ENCODE data around the gene ZC3HAV1. TPM values are rescaled to one million over a fixed set of nuclear protein-coding genes. Genes with fewer than 3 reads are reported as not detected.
A peak's percentile ranks its signal among the peaks of the same experiment; 100 is the strongest.

ZC3HAV1 gene
- total RNA-seq, 1 experiment from 2014 or later = 38.0 TPM

GRCh38 chr7:139068544-139069399 is 40.7 kb downstream of the ZC3HAV1 start:
- no peaks in the 10 kb centered on the region for H3K4me1 Mint-ChIP-seq
- CTCF ChIA-PET = interaction anchor here (0.6 kb wide), 1 partner anchor 28 kb away, joined by 4 read pairs; no protein-coding TSS in a partner anchor
- POLR2A ChIA-PET = interaction anchor here (0.6 kb wide), 1 partner anchor 23 kb away, joined by 3 read pairs; no protein-coding TSS in a partner anchor
- no peaks in the 10 kb centered on the region for H3K27me3 Mint-ChIP-seq (ENCODE audit: low read depth)
- no peak for DNase-seq (ENCODE audit: low spot score)
- H3K27ac Mint-ChIP-seq = no peak overlapping the region
- no peak overlapping the region for H3K4me3 Mint-ChIP-seq
- H3K36me3 Mint-ChIP-seq = peaks cover 77% of the 10 kb centered on the region
- H3K9me3 Mint-ChIP-seq = peaks cover 10% of the 10 kb centered on the region
- ATAC-seq = no peak
- no peak for TF ChIP-seq ZNF219 (CRISPR knock-in tag; IDR thresholded peaks at IDR 0.05; ENCODE audit: borderline replicate concordance)
- TF ChIP-seq SP1 (CRISPR knock-in tag; conservative IDR thresholded peaks at IDR 0.05) = no peak
- TF ChIP-seq ZBTB21 (CRISPR knock-in tag; IDR thresholded peaks at IDR 0.05; ENCODE audit: borderline replicate concordance) = no peak
- TF ChIP-seq ZNF396 (CRISPR knock-in tag; IDR thresholded peaks at IDR 0.05; ENCODE audit: borderline replicate concordance) = no peak
- no peak for TF ChIP-seq ZNF423 (CRISPR knock-in tag; IDR thresholded peaks at IDR 0.05)
- TF ChIP-seq KAT7 (CRISPR knock-in tag; IDR thresholded peaks at IDR 0.05; ENCODE audit: borderline replicate concordance) = no peak
- TF ChIP-seq E2F4 (CRISPR knock-in tag; IDR thresholded peaks at IDR 0.05; ENCODE audit: borderline replicate concordance, low read depth) = no peak
- no peak for TF ChIP-seq TP53 (CRISPR knock-in tag; IDR thresholded peaks at IDR 0.05)
- TF ChIP-seq, protein P1, sequence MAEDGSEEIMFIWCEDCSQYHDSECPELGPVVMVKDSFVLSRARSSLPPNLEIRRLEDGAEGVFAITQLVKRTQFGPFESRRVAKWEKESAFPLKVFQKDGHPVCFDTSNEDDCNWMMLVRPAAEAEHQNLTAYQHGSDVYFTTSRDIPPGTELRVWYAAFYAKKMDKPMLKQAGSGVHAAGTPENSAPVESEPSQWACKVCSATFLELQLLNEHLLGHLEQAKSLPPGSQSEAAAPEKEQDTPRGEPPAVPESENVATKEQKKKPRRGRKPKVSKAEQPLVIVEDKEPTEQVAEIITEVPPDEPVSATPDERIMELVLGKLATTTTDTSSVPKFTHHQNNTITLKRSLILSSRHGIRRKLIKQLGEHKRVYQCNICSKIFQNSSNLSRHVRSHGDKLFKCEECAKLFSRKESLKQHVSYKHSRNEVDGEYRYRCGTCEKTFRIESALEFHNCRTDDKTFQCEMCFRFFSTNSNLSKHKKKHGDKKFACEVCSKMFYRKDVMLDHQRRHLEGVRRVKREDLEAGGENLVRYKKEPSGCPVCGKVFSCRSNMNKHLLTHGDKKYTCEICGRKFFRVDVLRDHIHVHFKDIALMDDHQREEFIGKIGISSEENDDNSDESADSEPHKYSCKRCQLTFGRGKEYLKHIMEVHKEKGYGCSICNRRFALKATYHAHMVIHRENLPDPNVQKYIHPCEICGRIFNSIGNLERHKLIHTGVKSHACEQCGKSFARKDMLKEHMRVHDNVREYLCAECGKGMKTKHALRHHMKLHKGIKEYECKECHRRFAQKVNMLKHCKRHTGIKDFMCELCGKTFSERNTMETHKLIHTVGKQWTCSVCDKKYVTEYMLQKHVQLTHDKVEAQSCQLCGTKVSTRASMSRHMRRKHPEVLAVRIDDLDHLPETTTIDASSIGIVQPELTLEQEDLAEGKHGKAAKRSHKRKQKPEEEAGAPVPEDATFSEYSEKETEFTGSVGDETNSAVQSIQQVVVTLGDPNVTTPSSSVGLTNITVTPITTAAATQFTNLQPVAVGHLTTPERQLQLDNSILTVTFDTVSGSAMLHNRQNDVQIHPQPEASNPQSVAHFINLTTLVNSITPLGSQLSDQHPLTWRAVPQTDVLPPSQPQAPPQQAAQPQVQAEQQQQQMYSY (CRISPR knock-in tag; IDR thresholded peaks at IDR 0.05) = no peak
- TF ChIP-seq ZNF532 (CRISPR knock-in tag; IDR thresholded peaks at IDR 0.05; ENCODE audit: borderline replicate concordance) = no peak

DNA sequence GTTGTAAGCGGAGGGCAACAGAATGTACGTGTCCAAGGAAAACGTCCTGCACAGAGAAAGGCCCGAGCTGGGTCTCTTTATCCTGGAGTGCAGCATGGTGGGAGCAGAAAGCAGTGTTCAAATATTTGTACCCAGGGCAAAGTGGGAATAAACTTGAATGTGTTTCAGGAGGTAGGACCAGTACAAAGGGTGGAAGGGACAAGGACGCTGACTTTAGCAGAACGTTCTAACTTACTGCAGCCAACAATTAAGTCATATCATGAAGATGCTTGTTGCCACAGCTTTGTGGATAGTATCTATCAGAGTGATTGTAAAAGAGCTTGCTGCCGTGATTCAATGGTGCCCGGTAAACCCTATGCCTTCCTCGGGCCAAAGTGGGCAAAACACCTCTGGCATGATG is 43.2 kb downstream of the ZC3HAV1 start:
- CTCF ChIA-PET = interaction anchor here (3.3 kb wide), 1 partner anchor 9 kb away, joined by 13 read pairs; no protein-coding TSS in a partner anchor
- Mint-ChIP-seq H3K4me3 (no peak overlapping the region), H3K9me3 (peaks cover 10% of the 10 kb centered on the region), H3K4me1 (no peaks in the 10 kb centered on the region), H3K27ac (peak overlapping the region; percentile 58), H3K36me3 (peaks cover 71% of the 10 kb centered on the region), H3K27me3 (ENCODE audit: low read depth) (no peaks in the 10 kb centered on the region)
- DNase-seq (ENCODE audit: low spot score) (no peak), ATAC-seq (no peak)
- POLR2A ChIA-PET = interaction anchor here (0.7 kb wide), 1 partner anchor 28 kb away, joined by 3 read pairs; no protein-coding TSS in a partner anchor
- TF ChIP-seq, protein P2, sequence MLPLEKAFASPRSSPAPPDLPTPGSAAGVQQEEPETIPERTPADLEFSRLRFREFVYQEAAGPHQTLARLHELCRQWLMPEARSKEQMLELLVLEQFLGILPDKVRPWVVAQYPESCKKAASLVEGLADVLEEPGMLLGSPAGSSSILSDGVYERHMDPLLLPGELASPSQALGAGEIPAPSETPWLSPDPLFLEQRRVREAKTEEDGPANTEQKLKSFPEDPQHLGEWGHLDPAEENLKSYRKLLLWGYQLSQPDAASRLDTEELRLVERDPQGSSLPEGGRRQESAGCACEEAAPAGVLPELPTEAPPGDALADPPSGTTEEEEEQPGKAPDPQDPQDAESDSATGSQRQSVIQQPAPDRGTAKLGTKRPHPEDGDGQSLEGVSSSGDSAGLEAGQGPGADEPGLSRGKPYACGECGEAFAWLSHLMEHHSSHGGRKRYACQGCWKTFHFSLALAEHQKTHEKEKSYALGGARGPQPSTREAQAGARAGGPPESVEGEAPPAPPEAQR (CRISPR knock-in tag; IDR thresholded peaks at IDR 0.05) = no peak
- no peak for TF ChIP-seq JAZF1 (CRISPR knock-in tag; IDR thresholded peaks at IDR 0.05)
- no peak for TF ChIP-seq SP1 (CRISPR knock-in tag; conservative IDR thresholded peaks at IDR 0.05)
- no peak for TF ChIP-seq SMAD4 (CRISPR knock-in tag; IDR thresholded peaks at IDR 0.05)
- TF ChIP-seq, protein P3, sequence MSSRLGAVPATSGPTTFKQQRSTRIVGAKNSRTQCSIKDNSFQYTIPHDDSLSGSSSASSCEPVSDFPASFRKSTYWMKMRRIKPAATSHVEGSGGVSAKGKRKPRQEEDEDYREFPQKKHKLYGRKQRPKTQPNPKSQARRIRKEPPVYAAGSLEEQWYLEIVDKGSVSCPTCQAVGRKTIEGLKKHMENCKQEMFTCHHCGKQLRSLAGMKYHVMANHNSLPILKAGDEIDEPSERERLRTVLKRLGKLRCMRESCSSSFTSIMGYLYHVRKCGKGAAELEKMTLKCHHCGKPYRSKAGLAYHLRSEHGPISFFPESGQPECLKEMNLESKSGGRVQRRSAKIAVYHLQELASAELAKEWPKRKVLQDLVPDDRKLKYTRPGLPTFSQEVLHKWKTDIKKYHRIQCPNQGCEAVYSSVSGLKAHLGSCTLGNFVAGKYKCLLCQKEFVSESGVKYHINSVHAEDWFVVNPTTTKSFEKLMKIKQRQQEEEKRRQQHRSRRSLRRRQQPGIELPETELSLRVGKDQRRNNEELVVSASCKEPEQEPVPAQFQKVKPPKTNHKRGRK (CRISPR knock-in tag; IDR thresholded peaks at IDR 0.05; ENCODE audit: borderline replicate concordance) = no peak
- no peak for TF ChIP-seq JUN (CRISPR knock-in tag; IDR thresholded peaks at IDR 0.05)
- no peak for TF ChIP-seq GRHL2 (CRISPR knock-in tag; IDR thresholded peaks at IDR 0.05; ENCODE audit: insufficient replicate concordance, severe bottlenecking)
- TF ChIP-seq ZNF425 (CRISPR knock-in tag; conservative IDR thresholded peaks at IDR 0.05) = no peak

Data from WTC11 (cell line).